Measurements from ENCODE around the gene MGA. TPM values are rescaled to one million over a fixed set of nuclear protein-coding genes. Genes with fewer than 3 reads are reported as not detected.

The MGA gene
- total RNA-seq = 11.6 and 15.1 TPM in 2 replicates

GRCh38 chr15:41660235-41661077 is at the start of gene MGA:
TSS of gene MGA (plus strand) at chr15:41660405.

GRCh38 chr15:41774062-41774881 is 114.1 kb downstream of the MGA start, which contains the start of gene MAPKBP1:
TSS of gene MAPKBP1 (plus strand) at chr15:41774484. CDS start at chr15:41775276, 792 bp downstream.

Other genes with a start within 250 kb of the MGA start
- 13.5 and 14.9 TPM in 2 replicates for gene RTF1, start 243.3 kb upstream of the MGA start, total RNA-seq
- gene ITPKA, start 166.5 kb upstream of the MGA start, total RNA-seq = 0.49 TPM in 1 of 2 replicates, not detected in the other
- 0.32 TPM in 1 of 2 replicates, not detected in the other for gene LTK, start 146.6 kb upstream of the MGA start, total RNA-seq
- gene RPAP1, start 116.1 kb upstream of the MGA start, total RNA-seq = 10.7 and 12.3 TPM in 2 replicates
- gene TYRO3, start 101.2 kb upstream of the MGA start, total RNA-seq = 8.8 and 15.7 TPM in 2 replicates
- 4.3 and 4.9 TPM in 2 replicates for gene MAPKBP1, start 114.1 kb downstream of the MGA start, total RNA-seq
- gene JMJD7, start 167.7 kb downstream of the MGA start, total RNA-seq = 1.1 and 1.3 TPM in 2 replicates
- gene PLA2G4B, start 178.4 kb downstream of the MGA start, total RNA-seq = 0.32 TPM in 1 of 2 replicates, not detected in the other
- gene SPTBN5, start 233.6 kb downstream of the MGA start, total RNA-seq = under 0.01 and 0.16 TPM in 2 replicates

All from cardiac atrium fibroblast (primary cell).